Measurements from ENCODE around the gene GCC1.

- TF ChIP-seq POLR2A (IDR thresholded peaks at IDR 0.05), result no peak
- TF ChIP-seq, protein P1, sequence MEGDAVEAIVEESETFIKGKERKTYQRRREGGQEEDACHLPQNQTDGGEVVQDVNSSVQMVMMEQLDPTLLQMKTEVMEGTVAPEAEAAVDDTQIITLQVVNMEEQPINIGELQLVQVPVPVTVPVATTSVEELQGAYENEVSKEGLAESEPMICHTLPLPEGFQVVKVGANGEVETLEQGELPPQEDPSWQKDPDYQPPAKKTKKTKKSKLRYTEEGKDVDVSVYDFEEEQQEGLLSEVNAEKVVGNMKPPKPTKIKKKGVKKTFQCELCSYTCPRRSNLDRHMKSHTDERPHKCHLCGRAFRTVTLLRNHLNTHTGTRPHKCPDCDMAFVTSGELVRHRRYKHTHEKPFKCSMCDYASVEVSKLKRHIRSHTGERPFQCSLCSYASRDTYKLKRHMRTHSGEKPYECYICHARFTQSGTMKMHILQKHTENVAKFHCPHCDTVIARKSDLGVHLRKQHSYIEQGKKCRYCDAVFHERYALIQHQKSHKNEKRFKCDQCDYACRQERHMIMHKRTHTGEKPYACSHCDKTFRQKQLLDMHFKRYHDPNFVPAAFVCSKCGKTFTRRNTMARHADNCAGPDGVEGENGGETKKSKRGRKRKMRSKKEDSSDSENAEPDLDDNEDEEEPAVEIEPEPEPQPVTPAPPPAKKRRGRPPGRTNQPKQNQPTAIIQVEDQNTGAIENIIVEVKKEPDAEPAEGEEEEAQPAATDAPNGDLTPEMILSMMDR (IDR thresholded peaks at IDR 0.05), result no peak
Measured at GRCh38 chr7:127625331-127625730, 39.9 kb upstream of the GCC1 start.

All from esophagus squamous epithelium (tissue), 4 donors.